Endothelial cell of umbilical vein (primary cell): Measurements from ENCODE around the gene DEUP1. TPM values are rescaled to one million over a fixed set of nuclear protein-coding genes. Genes with fewer than 3 reads are reported as not detected.

Source experiments
- BruUV-seq: library from RNA; stranded (reverse); fragments of 400-500 nt; replicated peaks from 2 replicates; lab custom pipeline; 2021; lab: Mats Ljungman, UMichigan
- CTCF ChIA-PET: fragments of 300-600, 350-600 bp; sonication (Branson Sonifier 250); formaldehyde crosslinking; loops from one replicate; lab custom pipeline; 2021; ENCODE audit warnings: antibody characterized with exemption, inconsistent platforms; lab: Charles Lee
- POLR2A ChIA-PET: fragments of 300-600, 350-600 bp; sonication (Branson Sonifier 250); formaldehyde crosslinking; loops from one replicate; lab custom pipeline; 2021; ENCODE audit warnings: antibody characterized with exemption, inconsistent platforms; lab: Charles Lee
- DNase-seq: peaks from one replicate; pipeline ENCODE4 v3.0.0-alpha.2; 2011; ENCODE audit warnings: low read depth, low spot score
- FAIRE-seq: peaks from 2 replicates; lab custom pipeline; 2011; peaks lifted over from hg19 to GRCh38; lab: Jason Lieb, UNC
- H2AFZ ChIP-seq: 2 replicates; pipeline ENCODE4 v1.6.0; 2012; ENCODE audit warnings: low read depth, low read length, control low read depth, inconsistent platforms
- H3K27ac ChIP-seq: 2 replicates; pipeline ENCODE4 v1.5.1; 2011; ENCODE audit warnings: low read depth, mild to moderate bottlenecking, control low read depth, low read length, moderate library complexity; ENCODE audit not compliant: insufficient read depth
- H3K27me3 ChIP-seq, 2 experiments: 2 replicates each; pipeline versions ENCODE4 v1.6.0 to v1.6.1; 2011; ENCODE audit warnings: low read length in 2 of 2, mixed read lengths in 1 of 2; ENCODE audit not compliant: control insufficient read depth in 2 of 2, insufficient read depth in 2 of 2
- H3K36me3 ChIP-seq, 2 experiments: 2 replicates in 1 of 2; 3 replicates in 1 of 2; pipeline ENCODE4 v1.5.1; 2011; ENCODE audit warnings: low read length in 2 of 2, mild to moderate bottlenecking in 1 of 2, moderate library complexity in 1 of 2; ENCODE audit not compliant: control insufficient read depth in 2 of 2, insufficient read depth in 2 of 2; ENCODE audit errors: extremely low read depth in 1 of 2
- H3K4me1 ChIP-seq: 3 replicates; pipeline ENCODE4 v1.5.1; 2011; ENCODE audit warnings: mild to moderate bottlenecking, low read length; ENCODE audit not compliant: control insufficient read depth, insufficient read depth; ENCODE audit errors: extremely low read depth
- H3K4me2 ChIP-seq: 2 replicates; pipeline ENCODE4 v1.6.1; 2011; ENCODE audit warnings: low read length, control low read depth, mixed read lengths; ENCODE audit not compliant: insufficient read depth
- H3K4me3 ChIP-seq, 3 experiments: fragments of 200-600 bp in 1 of 3; sonication (generic), shearing (Covaris generic) in 1 of 3; replicated peaks in 1 of 3; 2 replicates each; pipeline ENCODE4 v1.5.1; 2011 to 2016; ENCODE audit warnings: control low read depth in 3 of 3, low read length in 3 of 3, mild to moderate bottlenecking in 2 of 3, inconsistent platforms in 1 of 3, low read depth in 1 of 3, moderate library complexity in 1 of 3; ENCODE audit not compliant: insufficient read depth in 1 of 3
- H3K79me2 ChIP-seq: 2 replicates; pipeline ENCODE4 v1.6.0; 2012; ENCODE audit warnings: low read length, inconsistent platforms; ENCODE audit not compliant: control insufficient read depth, insufficient read depth
- H3K9ac ChIP-seq: replicated peaks from 2 replicates; pipeline ENCODE3; 2011; ENCODE audit warnings: low read length, control low read depth; ENCODE audit not compliant: insufficient read depth; ENCODE audit errors: extremely low read depth
- H3K9me1 ChIP-seq: replicated peaks from 3 replicates; pipeline ENCODE4 v1.6.0; 2011; ENCODE audit warnings: mild to moderate bottlenecking, low read length; ENCODE audit not compliant: control insufficient read depth, insufficient read depth; ENCODE audit errors: extremely low read depth
- H3K9me3 ChIP-seq: replicated peaks from 2 replicates; pipeline ENCODE4 v1.5.1; 2012; ENCODE audit warnings: low read length, inconsistent platforms; ENCODE audit not compliant: control insufficient read depth, insufficient read depth
- H4K20me1 ChIP-seq: replicated peaks from 2 replicates; pipeline ENCODE3; 2011; ENCODE audit warnings: mild to moderate bottlenecking, low read length; ENCODE audit not compliant: control insufficient read depth, insufficient read depth; ENCODE audit errors: extremely low read depth
- CTCF ChIP-seq, 2 donors: IDR thresholded peaks; 1 replicate in 1 of 2; 2 replicates in 1 of 2; pipeline ENCODE4 v1.5.1; 2011; ENCODE audit warnings: low read length in 2 of 2, mild to moderate bottlenecking in 2 of 2, moderate library complexity in 2 of 2, control low read depth in 1 of 2, inconsistent platforms in 1 of 2, low read depth in 1 of 2; ENCODE audit not compliant: insufficient read depth in 1 of 2; ENCODE audit errors: extremely low read depth in 1 of 2
- EZH2 ChIP-seq: IDR thresholded peaks from 2 replicates; pipeline ENCODE4 v1.6.1; 2012; ENCODE audit warnings: borderline replicate concordance, low read depth, mild to moderate bottlenecking, moderate library complexity, low read length, inconsistent platforms; ENCODE audit not compliant: severe bottlenecking
- FOS ChIP-seq: IDR thresholded peaks from 2 replicates; pipeline ENCODE4 v1.6.1; 2011; ENCODE audit warnings: mild to moderate bottlenecking, low read length, moderate library complexity, borderline replicate concordance; ENCODE audit not compliant: insufficient read depth
- GATA2 ChIP-seq: IDR thresholded peaks from 2 replicates; pipeline ENCODE4 v1.7.0; 2011; ENCODE audit warnings: low read depth, mild to moderate bottlenecking, moderate library complexity, mixed read lengths, low read length; ENCODE audit not compliant: insufficient read length, insufficient read depth
- JUN ChIP-seq: IDR thresholded peaks from 2 replicates; pipeline ENCODE4 v1.6.1; 2011; ENCODE audit warnings: borderline replicate concordance, low read depth; ENCODE audit not compliant: insufficient read length, insufficient read depth
- MAX ChIP-seq: IDR thresholded peaks from 2 replicates; pipeline ENCODE4 v1.6.1; 2011; ENCODE audit not compliant: insufficient read depth, insufficient read length
- MYC ChIP-seq: IDR thresholded peaks from one replicate; pipeline ENCODE4 v1.6.1; 2011; ENCODE audit warnings: mild to moderate bottlenecking, low read depth, low read length
- POLR2A ChIP-seq: IDR thresholded peaks from 2 replicates; pipeline ENCODE4 v1.6.1; 2012; ENCODE audit warnings: low read depth, mild to moderate bottlenecking, control low read depth, low read length
- POLR2AphosphoS5 ChIP-seq: IDR thresholded peaks from 2 replicates; pipeline ENCODE4 v1.6.1; 2012; ENCODE audit warnings: low read depth, mild to moderate bottlenecking, control low read depth, low read length, moderate library complexity; ENCODE audit not compliant: insufficient read depth
- dilution Hi-C: fragments of 300-500 bp; cut with MboI; formaldehyde crosslinking; loops from one replicate; pipeline ENCODE4 v1.15.0; 2019; ENCODE audit warnings: low sequenced_read_pairs; ENCODE audit not compliant: extremely low pct_ligation_motif_present
- intact Hi-C: fragments of 100-400 bp; cut with micrococcal nuclease; formaldehyde crosslinking; loops from one replicate; pipeline ENCODE4 v1.10.0; 2022
- polyA plus RNA-seq, 4 experiments: library from polyadenylated mRNA; depleted of rRNA in 3 of 4; stranded (reverse) in 3 of 4; unstranded in 1 of 4; fragments of >200 nt; gene quantifications; 2 replicates each; pipeline versions ENCODE4 v1.2.1 to v1.2.3, GENCODE V29; 2011 to 2012; ENCODE audit warnings: missing spikeins in 1 of 4
- total RNA-seq: library from RNA; stranded (reverse); gene quantifications from 2 replicates; pipeline ENCODE4 v1.2.3, GENCODE V29; 2021

The DEUP1 gene
- total and polyA plus RNA-seq, 2 donors (not counting 3 experiments of a cell fraction or from before 2014, with no cell fraction given): not detected

GRCh38 chr11:93464927-93465540 is 134.5 kb downstream of the DEUP1 start:
- CTCF ChIA-PET: no interaction called here

More at GRCh38 chr11:93464927-93465540, 134.5 kb downstream of the DEUP1 start:
- Histone ChIP-seq H3K9me1 (no peaks in the 10 kb centered on the region), H2AFZ (no peak overlapping the region), H3K27me3 (no peaks in the 10 kb centered on the region), H3K79me2 (no peaks in the 10 kb centered on the region), H3K36me3 (no peaks in the 10 kb centered on the region), H3K4me1 (no peaks in the 10 kb centered on the region), H3K4me3 (no peak overlapping the region), H3K27ac (no peak overlapping the region), H4K20me1 (no peaks in the 10 kb centered on the region), H3K4me2 (no peak overlapping the region), H3K9ac (no peak overlapping the region), H3K9me3 (no peaks in the 10 kb centered on the region)
- POLR2A ChIA-PET: no interaction called here
- no TSS peak for BruUV-seq
- FAIRE-seq (no peak), DNase-seq (no peak)
- intact Hi-C loops: no loop called here
- no peak for TF ChIP-seq POLR2AphosphoS5
- TF ChIP-seq GATA2: no peak
- no peak for TF ChIP-seq POLR2A
- TF ChIP-seq JUN: no peak
- no peak for TF ChIP-seq MAX
- TF ChIP-seq MYC: no peak
- no peak for TF ChIP-seq FOS
- TF ChIP-seq CTCF (IDR thresholded peaks at IDR 0.05; ENCODE audit: extremely low read depth in 1 of 2, insufficient read depth in 1 of 2, low read depth in 1 of 2, low read length in 2 of 2): no peak
- no peak for TF ChIP-seq EZH2
- dilution Hi-C loops: no loop called here
